ENCODE results near the gene ABCC12.
"Not testable (repeated sequence)": the region's sequence is repeated elsewhere in the genome, so short reads cannot be mapped to it uniquely, and the experiment has no call there.

Gene ABCC12

DNA sequence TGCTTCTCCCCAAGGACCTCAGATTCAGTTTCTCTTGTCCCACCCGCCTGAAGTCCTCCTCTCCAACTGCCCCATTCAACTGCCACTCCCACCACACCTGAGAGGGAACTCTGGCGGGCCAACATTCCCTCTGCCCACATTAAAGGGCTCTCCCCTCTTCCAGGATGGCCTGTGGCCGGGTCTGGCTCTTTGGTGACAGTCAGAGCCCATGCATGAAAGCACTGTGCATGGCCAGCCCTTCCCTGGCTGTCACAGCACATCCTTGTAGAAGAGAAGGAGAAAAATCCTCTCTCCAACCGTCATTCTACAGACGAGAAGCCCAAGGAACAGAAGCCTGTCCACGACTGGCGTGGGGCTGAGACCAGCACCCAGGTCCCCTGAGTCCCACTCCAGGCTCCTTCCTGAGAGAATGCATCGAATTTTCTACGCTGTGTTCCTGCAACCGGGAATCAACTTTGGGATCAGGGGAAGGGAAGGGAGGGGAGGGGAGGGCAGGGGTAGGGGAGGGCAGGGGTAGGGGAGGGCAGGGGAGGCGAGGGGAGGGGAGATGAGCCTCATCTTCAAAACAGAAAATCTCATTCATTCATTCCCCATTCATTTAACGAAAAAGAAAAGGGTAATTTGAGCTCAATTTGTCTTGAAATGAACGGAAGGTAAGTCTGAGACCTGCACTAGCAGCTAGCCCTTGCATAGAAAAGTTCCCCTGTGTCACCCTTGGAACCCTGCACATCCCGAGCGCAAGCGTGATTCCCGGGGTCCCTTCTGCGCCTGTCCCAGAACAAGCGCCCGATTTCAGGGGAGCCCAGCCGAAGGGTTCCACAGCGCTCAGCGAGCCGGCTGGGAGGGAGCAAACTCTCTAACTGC is at the start of gene ABCC12:
TSS of gene ABCC12 (minus strand) at position 68 of the 864 bp plus-strand sequence. CDS start 9,569 bp downstream, outside the sequence.
- DNase-seq (ENCODE audit: low read depth in 2 of 2): no peak

- no peak for DNase-seq (ENCODE audit: low read depth in 2 of 2)
Observed at GRCh38 chr16:48204825-48205151, 49.0 kb upstream of the ABCC12 start.

DNA sequence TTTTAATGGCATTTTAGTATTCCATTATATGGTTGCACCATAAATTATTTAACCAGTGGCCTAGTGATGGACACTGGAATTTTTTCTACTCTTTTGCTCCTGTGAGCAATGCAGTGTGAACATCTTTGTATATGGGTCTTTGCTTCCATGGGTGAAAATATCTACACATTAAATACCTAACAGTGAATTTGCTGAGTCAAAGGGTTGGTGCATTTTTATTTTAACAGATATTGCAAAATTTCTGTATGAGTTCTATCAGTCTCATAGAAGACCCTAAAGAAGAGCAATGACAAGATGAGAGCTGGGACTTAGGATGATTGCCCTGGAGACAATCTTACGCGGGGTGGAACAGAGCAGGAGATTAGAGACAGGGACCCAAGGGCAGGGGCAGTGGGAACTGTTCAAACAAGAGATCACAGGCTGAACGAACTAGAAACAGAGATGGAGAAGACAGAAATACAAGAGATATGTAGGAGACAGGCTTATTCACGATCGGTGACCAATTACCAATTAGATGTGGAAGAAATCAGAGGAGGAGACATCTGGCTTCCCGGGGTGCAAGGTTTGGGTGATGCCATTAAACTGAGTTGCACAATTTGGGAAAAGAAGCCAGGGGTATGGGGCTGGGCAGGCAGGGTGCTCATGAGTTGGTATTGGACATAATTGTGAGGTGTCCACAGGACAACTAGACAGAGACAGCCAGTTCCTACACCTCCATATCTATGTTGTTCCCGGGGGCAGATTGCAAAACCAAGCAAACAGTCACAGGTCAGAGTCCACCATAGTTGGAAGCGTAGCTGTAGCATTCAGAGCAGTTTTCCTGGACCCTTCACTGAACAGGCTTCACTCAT is 48.4 kb upstream of the ABCC12 start:
- DNase-seq (ENCODE audit: low read depth in 2 of 2): no peak

- no peak for DNase-seq (ENCODE audit: low read depth in 2 of 2)
Observed at GRCh38 chr16:48201515-48202201, 45.9 kb upstream of the ABCC12 start.

DNA sequence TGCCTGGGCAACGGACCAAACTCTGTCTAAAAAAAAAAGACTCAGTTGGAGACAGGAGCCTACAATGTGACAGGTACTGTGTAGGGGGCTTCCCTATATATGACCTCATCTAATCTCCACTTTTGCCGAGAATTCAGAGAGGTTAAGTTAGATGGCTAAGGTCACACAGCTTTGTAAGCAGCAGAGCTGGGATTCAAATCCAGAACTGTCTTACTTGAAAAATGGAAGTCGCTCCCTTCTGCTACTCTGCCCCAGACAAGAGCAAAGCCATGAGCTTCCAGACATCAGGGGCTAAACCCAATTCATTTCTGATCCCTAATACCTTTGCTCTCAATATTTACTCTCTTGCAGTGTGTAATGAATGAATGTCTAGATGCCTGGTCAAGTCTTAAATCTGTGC is 41.5 kb upstream of the ABCC12 start:
- no peak for DNase-seq (ENCODE audit: low read depth in 2 of 2)

GRCh38 chr16:48194828-48195556 is 39.2 kb upstream of the ABCC12 start:
- no peak for DNase-seq (ENCODE audit: low read depth in 2 of 2)

- DNase-seq (ENCODE audit: low read depth in 2 of 2): no peak
Observed at GRCh38 chr16:48193846-48194245, 38.1 kb upstream of the ABCC12 start.

DNA sequence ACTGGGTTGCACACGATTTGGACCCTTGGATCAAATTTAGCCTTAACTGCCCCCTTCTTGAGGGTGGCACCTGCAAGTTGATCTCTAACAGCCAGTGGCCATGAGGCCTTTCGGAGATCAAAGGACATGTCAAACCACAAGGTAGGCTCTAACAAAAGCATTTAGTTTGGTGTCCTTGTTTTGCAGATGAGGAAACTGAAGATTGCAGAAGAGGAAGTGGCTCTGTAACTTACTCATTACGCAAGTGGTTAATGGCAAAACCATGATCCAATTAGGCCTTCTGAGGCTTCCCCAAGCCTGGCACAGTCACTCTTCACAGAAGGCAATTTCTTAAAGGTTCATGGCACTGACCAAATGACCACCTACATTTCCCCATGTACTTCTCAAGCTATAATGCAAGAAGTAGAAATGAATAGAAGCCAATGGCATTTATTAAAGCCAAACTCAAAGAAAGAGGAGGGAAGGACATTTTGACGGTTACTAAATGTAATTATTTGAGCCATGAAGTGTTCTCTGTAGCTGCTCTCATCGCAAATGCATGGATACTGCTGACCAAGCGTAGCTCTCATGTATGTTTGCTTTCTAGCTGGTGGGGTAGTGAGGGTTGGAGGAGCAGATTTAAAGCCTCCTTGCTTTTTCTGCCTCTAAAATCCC is 32.8 kb upstream of the ABCC12 start:
- no peak for DNase-seq (ENCODE audit: low read depth in 2 of 2)

DNA sequence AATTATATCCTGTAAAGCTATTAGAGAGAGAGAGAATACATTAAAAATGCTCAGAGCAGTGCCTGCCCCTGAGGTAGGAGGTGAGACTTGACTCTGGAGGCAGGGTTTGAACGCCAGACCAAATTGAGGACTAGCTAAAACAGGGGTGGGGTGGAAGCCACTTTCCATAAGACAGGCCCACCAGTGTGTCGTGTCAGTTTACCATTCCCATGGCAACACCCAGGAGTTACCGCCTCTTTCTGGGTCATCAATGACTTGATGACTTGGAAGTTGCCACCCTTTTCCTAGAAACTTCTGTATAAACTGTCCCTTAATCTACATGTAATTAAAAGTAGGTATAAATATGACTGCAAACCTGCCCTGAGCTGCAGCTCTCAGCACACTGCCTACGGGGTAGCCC is 32.0 kb upstream of the ABCC12 start:
- no peak for DNase-seq (ENCODE audit: low read depth in 2 of 2)

DNA sequence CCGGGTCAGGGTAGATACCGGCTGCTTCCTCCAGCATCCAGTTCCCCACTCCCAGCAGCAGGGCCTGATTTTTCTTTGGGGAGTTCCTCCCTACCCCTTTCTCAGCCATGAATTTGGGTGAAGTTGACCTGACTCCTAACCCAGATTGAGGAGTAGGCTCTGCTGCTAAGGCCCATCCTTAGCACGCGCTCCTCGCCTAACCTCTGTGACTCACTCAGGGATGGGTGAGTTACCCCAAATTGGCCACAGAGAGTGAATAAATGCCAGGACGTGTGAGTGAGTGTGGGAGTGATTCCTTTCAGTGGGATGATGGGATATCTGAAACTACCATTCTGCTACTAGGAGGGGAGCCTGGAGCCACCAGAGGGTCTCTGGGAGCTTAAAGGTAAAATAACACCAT is 28.9 kb upstream of the ABCC12 start:
- DNase-seq (ENCODE audit: low read depth in 2 of 2): no peak

DNA sequence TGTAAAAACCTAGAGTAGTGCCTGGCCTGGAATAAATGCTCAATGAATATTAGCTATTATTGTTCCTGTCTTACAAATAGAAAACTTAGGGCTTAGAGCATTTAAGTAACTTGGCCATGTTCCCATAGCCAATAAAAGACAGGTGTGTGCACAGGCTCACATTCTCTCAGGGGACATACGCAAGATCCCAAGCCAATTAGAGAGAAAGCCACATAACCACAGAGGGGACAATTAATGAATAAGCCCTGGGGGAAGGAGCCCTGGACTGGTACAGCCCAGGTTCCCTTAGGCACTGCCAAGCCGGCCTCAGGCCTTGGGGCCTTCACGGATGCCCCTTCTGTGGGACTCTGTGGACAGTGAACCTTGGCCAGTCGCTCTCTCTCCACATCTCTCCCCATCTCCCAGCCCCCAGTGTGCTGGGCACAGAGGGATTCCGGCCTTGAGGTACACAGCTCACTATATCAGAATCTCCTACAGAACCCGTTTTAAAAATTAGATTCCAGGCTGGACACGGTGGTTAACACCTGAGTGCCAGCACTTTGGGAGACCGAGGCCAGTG is 27.3 kb upstream of the ABCC12 start:
- no peak for DNase-seq (ENCODE audit: low read depth in 2 of 2)

- DNase-seq (ENCODE audit: low read depth in 2 of 2): not testable (repeated sequence)
Observed at GRCh38 chr16:48181746-48182520, 26.1 kb upstream of the ABCC12 start.

DNA sequence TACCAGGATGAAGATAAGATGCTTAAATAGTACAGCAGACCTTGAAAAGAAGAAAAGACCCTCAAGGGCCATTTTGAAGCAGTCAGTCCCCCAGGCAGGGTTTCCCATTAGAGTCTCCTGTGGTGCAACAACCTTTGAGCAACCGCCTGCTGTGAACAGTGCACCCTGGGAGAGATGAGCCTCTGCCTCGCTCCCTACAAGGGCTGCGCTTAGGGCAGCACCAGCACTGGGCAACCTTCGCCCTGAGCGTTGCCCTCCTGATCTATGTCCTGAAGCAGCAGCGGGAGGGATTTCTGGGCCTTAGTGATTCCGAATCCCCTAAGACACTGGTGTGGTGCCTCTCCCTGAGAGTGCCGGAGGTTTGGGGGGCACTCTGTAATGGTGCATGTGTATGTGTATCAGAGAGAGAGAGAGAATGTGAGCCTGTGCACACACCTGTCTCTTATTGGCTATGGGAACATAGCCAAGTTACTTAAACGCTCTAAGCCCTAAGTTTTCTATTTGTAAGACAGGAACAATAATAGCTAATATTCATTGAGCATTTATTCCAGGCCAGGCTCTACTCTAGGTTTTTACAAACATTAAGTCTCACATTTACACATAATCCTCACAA is 25.2 kb upstream of the ABCC12 start:
- no peak for DNase-seq (ENCODE audit: low read depth in 2 of 2)

GRCh38 chr16:48176635-48177408 is 21.0 kb upstream of the ABCC12 start:
- no peak for DNase-seq (ENCODE audit: low read depth in 2 of 2)

DNA sequence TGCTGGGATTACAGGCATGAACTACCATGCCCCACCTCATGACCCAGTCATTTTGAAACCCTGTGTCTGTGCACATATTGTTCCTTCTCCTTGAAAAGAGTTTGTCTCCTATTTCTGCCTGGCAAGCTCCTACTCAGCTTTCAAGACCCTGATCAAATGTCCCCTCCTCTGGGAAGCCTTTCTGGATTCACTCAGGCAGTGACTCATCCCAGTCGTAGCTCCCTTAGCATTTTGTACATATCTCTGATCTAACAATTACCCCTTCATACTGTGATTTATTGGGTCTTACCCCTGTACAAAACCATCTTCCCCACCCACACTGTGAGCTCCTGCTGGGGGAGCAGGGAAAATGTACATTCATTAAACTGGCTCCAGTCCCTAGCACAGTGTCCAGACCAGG is 18.1 kb upstream of the ABCC12 start:
- DNase-seq (ENCODE audit: low read depth in 2 of 2): no peak

- no peak for DNase-seq (ENCODE audit: low read depth in 2 of 2)
Observed at GRCh38 chr16:48172682-48173081, 16.9 kb upstream of the ABCC12 start.

GRCh38 chr16:48169896-48170295 is 14.1 kb upstream of the ABCC12 start:
- no peak for DNase-seq (ENCODE audit: low read depth in 2 of 2)

DNA sequence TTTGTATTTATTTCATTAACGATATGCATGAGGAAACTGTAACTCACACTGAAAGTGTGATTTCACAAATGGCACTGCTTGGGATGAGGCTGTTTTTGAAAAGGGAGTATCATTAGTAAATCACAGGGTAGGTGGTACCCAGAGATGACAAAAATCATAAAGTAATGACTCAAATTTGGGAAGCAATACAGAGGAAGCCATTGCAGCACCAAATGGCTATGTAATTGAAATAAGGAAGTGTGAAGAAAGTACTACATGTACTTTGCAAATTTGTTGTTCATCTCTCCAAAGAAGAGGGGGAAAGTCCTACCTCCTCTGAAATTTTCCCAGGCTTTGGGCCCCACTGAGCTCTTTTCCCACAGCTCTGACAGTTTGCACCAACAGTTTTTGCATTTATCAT is 12.3 kb upstream of the ABCC12 start:
- no peak for DNase-seq (ENCODE audit: low read depth in 2 of 2)

- not testable (repeated sequence) for DNase-seq (ENCODE audit: low read depth in 2 of 2)
Observed at GRCh38 chr16:48166617-48167016, 10.8 kb upstream of the ABCC12 start.

Measured in stimulated activated CD8-positive, alpha-beta memory T cell treated with anti-CD3 and anti-CD28 coated beads, Interleukin-15, amount 100 ng/mL, for 4 hours (primary cell).